Measurements from ENCODE around the gene MLIP. TPM values are rescaled to one million over a fixed set of nuclear protein-coding genes. Genes with fewer than 3 reads are reported as not detected.

The MLIP gene
- polyA plus RNA-seq, 2 of the 4 experiments (the other 2 are of a cell fraction), result 0.08 TPM; not detected in 1

GRCh38 chr6:54217018-54217417 lies 105.8 kb downstream of the MLIP start:
- TF ChIP-seq ZSCAN20 (CRISPR knock-in tag; IDR thresholded peaks at IDR 0.05), result no peak
- no peak for TF ChIP-seq TP53 (CRISPR knock-in tag; IDR thresholded peaks at IDR 0.05)
- no peak for TF ChIP-seq NPAS2 (CRISPR knock-in tag; IDR thresholded peaks at IDR 0.05; ENCODE audit: borderline replicate concordance)
- TF ChIP-seq EP300 (IDR thresholded peaks at IDR 0.05), result no peak
- TF ChIP-seq FOSB (CRISPR knock-in tag; IDR thresholded peaks at IDR 0.05), result no peak
- TF ChIP-seq CHD4 (IDR thresholded peaks at IDR 0.05; ENCODE audit: borderline replicate concordance), result no peak
- no peak for TF ChIP-seq EHMT2 (IDR thresholded peaks at IDR 0.05; ENCODE audit: low read depth)
- TF ChIP-seq CBX8 (IDR thresholded peaks at IDR 0.05), result no peak
- Histone ChIP-seq H3K4me3 (no peak overlapping the region), H3K27ac (no peak overlapping the region), H3K4me1 (no peaks in the 10 kb centered on the region), H3K9me3 (no peaks in the 10 kb centered on the region), H3K4me2 (no peak overlapping the region)
- CTCF ChIA-PET, result interaction anchor here (0.6 kb wide), 1 partner anchor 1189 kb away, joined by 3 read pairs; no protein-coding TSS in a partner anchor
- 34% methylated on average over 3 of the region's 3 CpGs for WGBS (ENCODE audit: missing lambda C conversion rate)
- ATAC-seq, result no peak
- no peak for DNase-seq (ENCODE audit: low read depth in 1 of 2, low spot score in 1 of 2)
- no peak for FAIRE-seq
- POLR2A ChIA-PET, result no interaction called here

GRCh38 chr6:54222217-54222616 lies 111.0 kb downstream of the MLIP start:
- Histone ChIP-seq H3K4me1 (no peaks in the 10 kb centered on the region), H3K27ac (no peak overlapping the region), H3K9me3 (0 out of 3 replicates have a peak, but pooled peaks cover 2% of the 10 kb centered on the region), H3K4me2 (no peak overlapping the region), H3K4me3 (no peak overlapping the region)
- no peak for DNase-seq (ENCODE audit: low read depth in 1 of 2, low spot score in 1 of 2)
- no peak for ATAC-seq
- POLR2A ChIA-PET, result no interaction called here
- CTCF ChIA-PET, result no interaction called here
- FAIRE-seq, result no peak
- 88% methylated on average over 1 of the region's 1 CpG for WGBS (ENCODE audit: missing lambda C conversion rate)
- TF ChIP-seq CBX2 (IDR thresholded peaks at IDR 0.05; ENCODE audit: borderline replicate concordance, low read depth) (no peak), HEYL (CRISPR knock-in tag; IDR thresholded peaks at IDR 0.05) (no peak), FOSB (CRISPR knock-in tag; IDR thresholded peaks at IDR 0.05) (no peak), BHLHE40 (IDR thresholded peaks at IDR 0.05; ENCODE audit: low read depth, low read length) (no peak), ELK1 (IDR thresholded peaks at IDR 0.05; ENCODE audit: low read depth, low read length) (no peak), HOXB5 (CRISPR knock-in tag; IDR thresholded peaks at IDR 0.05) (no peak), JUNB (IDR thresholded peaks at IDR 0.05) (no peak), HOXA7 (CRISPR knock-in tag; IDR thresholded peaks at IDR 0.05) (no peak), EHMT2 (IDR thresholded peaks at IDR 0.05; ENCODE audit: low read depth) (no peak), HOXB13 (CRISPR knock-in tag; IDR thresholded peaks at IDR 0.05; ENCODE audit: low read depth) (no peak), POLR2A (IDR thresholded peaks at IDR 0.05; ENCODE audit: low read length) (no peak), NPAS2 (CRISPR knock-in tag; IDR thresholded peaks at IDR 0.05; ENCODE audit: borderline replicate concordance) (no peak), HES2 (IDR thresholded peaks at IDR 0.05) (no peak), NFE2L2 (conservative IDR thresholded peaks at IDR 0.05; ENCODE audit: low read length) (no peak), CEBPB (IDR thresholded peaks at IDR 0.05) (no peak), RCOR1 (IDR thresholded peaks at IDR 0.05; ENCODE audit: low read depth, low read length) (no peak), EHF (CRISPR knock-in tag; IDR thresholded peaks at IDR 0.05) (no peak), RNF2 (IDR thresholded peaks at IDR 0.05; ENCODE audit: borderline replicate concordance, low read depth) (no peak), ZSCAN20 (CRISPR knock-in tag; IDR thresholded peaks at IDR 0.05) (no peak)

GRCh38 chr6:54232703-54233102 lies 121.5 kb downstream of the MLIP start:
- no peak for DNase-seq (ENCODE audit: low read depth in 1 of 2, low spot score in 1 of 2)
- no peak overlapping the region for H3K27ac ChIP-seq
- ChIA-PET CTCF (no interaction called here), POLR2A (no interaction called here)
- 89% methylated on average over 1 of the region's 1 CpG for WGBS (ENCODE audit: missing lambda C conversion rate)
- no peak for FAIRE-seq
- H3K4me3 ChIP-seq, result no peak overlapping the region
- no peaks in the 10 kb centered on the region for H3K4me1 ChIP-seq
- TF ChIP-seq MYC (IDR thresholded peaks at IDR 0.05; ENCODE audit: borderline replicate concordance, low read length) (no peak), SMC3 (IDR thresholded peaks at IDR 0.05) (no peak), POLR2A (IDR thresholded peaks at IDR 0.05; ENCODE audit: low read length) (no peak), USF2 (IDR thresholded peaks at IDR 0.05) (no peak), ZNF302 (CRISPR knock-in tag; IDR thresholded peaks at IDR 0.05) (no peak), EHMT2 (IDR thresholded peaks at IDR 0.05; ENCODE audit: low read depth) (no peak), RARB (CRISPR knock-in tag; IDR thresholded peaks at IDR 0.05) (no peak), NR3C1 (IDR thresholded peaks at IDR 0.05) (no peak), HOXB13 (CRISPR knock-in tag; IDR thresholded peaks at IDR 0.05; ENCODE audit: low read depth) (no peak), EP300 (IDR thresholded peaks at IDR 0.05) (no peak), KDM5A (IDR thresholded peaks at IDR 0.05) (no peak), PBX3 (IDR thresholded peaks at IDR 0.05) (no peak), ESRRA (IDR thresholded peaks at IDR 0.05; ENCODE audit: borderline replicate concordance, low read length) (no peak), RCOR1 (IDR thresholded peaks at IDR 0.05; ENCODE audit: low read depth, low read length) (no peak), CEBPB (IDR thresholded peaks at IDR 0.05) (no peak), ELK1 (IDR thresholded peaks at IDR 0.05; ENCODE audit: low read depth, low read length) (no peak), FOXS1 (CRISPR knock-in tag; IDR thresholded peaks at IDR 0.05) (no peak), JUNB (IDR thresholded peaks at IDR 0.05) (no peak)
- H3K4me2 ChIP-seq, result no peak overlapping the region
- no peaks in the 10 kb centered on the region for H3K9me3 ChIP-seq
- ATAC-seq, result no peak
